Astrocyte of the cerebellum (primary cell): Measurements from ENCODE around the gene S100A9.

Source experiments
- DNase-seq: peaks from one replicate; pipeline ENCODE4 v3.0.0-alpha.2; 2011; ENCODE audit warnings: low read depth
- H3K4me3 ChIP-seq: 2 replicates; pipeline ENCODE4 v1.5.1; 2011; ENCODE audit warnings: mild to moderate bottlenecking, low read depth, low read length, moderate library complexity
- CTCF ChIP-seq: IDR thresholded peaks from 2 replicates; pipeline ENCODE4 v1.5.1; 2012; ENCODE audit warnings: low read length, low read depth, moderate library complexity, mild to moderate bottlenecking; ENCODE audit errors: missing control alignments
- in situ Hi-C: cut with HindIII; loops from 2 replicates; pipeline ENCODE4 v1.10.0; 2017; ENCODE audit warnings: low sequenced_read_pairs

The S100A9 gene

GRCh38 chr1:153362187-153362775 is 4.6 kb downstream of the S100A9 start:
- no peak overlapping the region for H3K4me3 ChIP-seq
- in situ Hi-C loops = loop anchor here (10.0 kb wide), 1 partner anchor 53 kb away; the partner anchor contains the start of gene S100A7A
- TF ChIP-seq CTCF = no peak
- DNase-seq = no peak

GRCh38 chr1:153363641-153364040 is 6.0 kb downstream of the S100A9 start:
- in situ Hi-C loops = loop anchor here (10.0 kb wide), 1 partner anchor 51 kb away; the partner anchor contains the start of gene S100A7A
- DNase-seq = no peak
- no peak overlapping the region for H3K4me3 ChIP-seq
- no peak for TF ChIP-seq CTCF

GRCh38 chr1:153364156-153364555 is 6.5 kb downstream of the S100A9 start:
- TF ChIP-seq CTCF = no peak
- in situ Hi-C loops = loop anchor here (10.0 kb wide), 1 partner anchor 51 kb away; the partner anchor contains the start of gene S100A7A
- H3K4me3 ChIP-seq = no peak overlapping the region
- no peak for DNase-seq

- no peak overlapping the region for H3K4me3 ChIP-seq
- no peak for DNase-seq
- no peak for TF ChIP-seq CTCF
- in situ Hi-C loops = loop anchor here (5.0 to 10.0 kb wide), 2 partner anchors 50 to 127 kb away; partner anchors contain the start of gene S100A7A
These were observed 7.4 kb downstream of the S100A9 start for GRCh38 chr1:153364766-153365666.

- no peak for TF ChIP-seq CTCF
- in situ Hi-C loops = loop anchor here (5.0 to 10.0 kb wide), 2 partner anchors 49 to 127 kb away; partner anchors contain the start of gene S100A7A
These were observed 8.0 kb downstream of the S100A9 start for GRCh38 chr1:153365696-153366095.

GRCh38 chr1:153366261-153366660 is 8.6 kb downstream of the S100A9 start:
- in situ Hi-C loops = loop anchor here (5.0 to 10.0 kb wide), 2 partner anchors 49 to 126 kb away; partner anchors contain the start of gene S100A7A
- no peak overlapping the region for H3K4me3 ChIP-seq
- no peak for TF ChIP-seq CTCF
- no peak for DNase-seq

More at GRCh38 chr1:153365696-153366095, 8.0 kb downstream of the S100A9 start:
- DNase-seq = no peak
- no peak overlapping the region for H3K4me3 ChIP-seq
